HG03575 (cell line): ENCODE measurements around the gene SDK2.

ENCODE experiments used
- ATAC-seq: cut with Tn5 transposase; IDR thresholded peaks from one replicate; pipeline ENCODE4 v1.9.1; 2021; ENCODE audit not compliant: unreplicated experiment, insufficient number of reproducible peaks, low FRiP score; ENCODE audit errors: extremely low read depth

The SDK2 gene

DNA sequence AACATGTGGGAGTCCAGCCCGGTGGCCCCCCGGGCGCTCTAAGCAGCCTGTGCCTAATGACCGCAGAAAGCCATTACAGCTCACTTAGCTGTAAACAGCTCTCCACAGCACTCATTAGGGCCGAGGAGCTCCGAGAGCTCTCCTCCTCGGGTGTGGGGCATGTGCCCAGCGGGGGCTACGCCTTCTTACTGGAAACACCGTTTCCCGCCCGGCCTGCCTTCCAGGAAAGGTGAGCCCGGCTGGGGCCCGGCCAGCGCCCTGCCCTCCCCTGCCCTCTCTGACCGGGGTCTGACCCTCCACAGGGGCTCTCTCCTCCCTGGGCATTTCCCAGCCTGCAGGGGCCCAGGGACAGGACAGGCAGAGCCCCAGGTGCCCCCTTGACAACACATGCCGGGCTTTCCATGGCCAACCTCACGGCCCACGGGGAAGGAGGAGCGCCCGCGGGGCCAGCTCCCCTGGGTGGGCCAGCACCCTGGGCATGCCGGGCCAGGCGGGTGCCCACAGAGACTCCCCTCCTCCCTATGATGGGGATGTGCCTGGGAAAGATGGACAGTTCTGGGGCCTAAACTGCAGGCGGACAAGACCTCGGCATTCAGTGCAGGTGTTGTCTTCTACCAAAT is 72.6 kb downstream of the SDK2 start:
- ATAC-seq: no peak

DNA sequence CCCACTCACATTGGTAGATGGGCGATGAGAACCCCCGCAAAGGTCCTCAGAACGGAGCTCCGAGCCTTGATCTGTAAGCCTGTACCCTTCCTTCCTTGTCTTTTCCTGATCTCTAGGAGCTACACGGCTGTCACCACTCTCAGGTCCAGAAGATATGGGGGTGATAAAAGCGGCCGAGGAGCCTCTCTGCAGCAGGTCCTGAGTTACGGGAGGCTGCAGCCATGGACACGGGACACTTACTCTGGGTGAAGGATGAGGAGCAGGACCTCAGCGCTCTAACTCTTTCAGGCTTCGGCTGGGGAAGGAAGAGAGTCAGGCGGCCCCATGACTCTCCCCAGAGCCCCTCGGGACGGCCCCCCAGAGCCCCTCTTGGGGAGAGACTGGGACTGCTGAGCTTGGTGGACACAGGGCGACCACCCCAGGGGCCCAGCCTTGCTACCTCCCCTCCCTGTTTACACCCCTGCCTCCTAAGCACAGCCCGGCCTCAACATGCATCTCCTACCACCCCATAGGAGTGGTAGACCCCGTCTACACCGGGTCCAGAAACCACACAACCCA is 74.4 kb downstream of the SDK2 start:
- no peak for ATAC-seq

DNA sequence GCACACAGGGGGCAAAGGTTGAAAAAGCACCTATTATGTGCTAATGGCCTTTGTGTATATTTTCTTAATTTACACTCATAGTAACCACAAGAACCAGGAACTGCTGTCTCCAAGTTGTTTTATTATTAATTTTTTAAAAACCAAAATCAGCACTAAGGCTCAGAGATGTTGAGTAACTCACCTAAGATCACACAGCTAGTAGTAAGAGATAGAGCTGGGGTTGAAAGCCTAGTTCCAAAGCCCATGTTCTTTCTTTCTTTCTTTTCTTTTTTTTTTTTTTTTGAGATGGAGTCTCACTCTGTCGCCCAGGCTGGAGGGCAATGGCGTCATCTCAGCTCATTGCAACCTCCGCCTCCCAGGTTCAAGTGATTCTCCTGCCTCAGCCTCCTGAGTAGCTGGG is 75.3 kb downstream of the SDK2 start:
- no peak for ATAC-seq

DNA sequence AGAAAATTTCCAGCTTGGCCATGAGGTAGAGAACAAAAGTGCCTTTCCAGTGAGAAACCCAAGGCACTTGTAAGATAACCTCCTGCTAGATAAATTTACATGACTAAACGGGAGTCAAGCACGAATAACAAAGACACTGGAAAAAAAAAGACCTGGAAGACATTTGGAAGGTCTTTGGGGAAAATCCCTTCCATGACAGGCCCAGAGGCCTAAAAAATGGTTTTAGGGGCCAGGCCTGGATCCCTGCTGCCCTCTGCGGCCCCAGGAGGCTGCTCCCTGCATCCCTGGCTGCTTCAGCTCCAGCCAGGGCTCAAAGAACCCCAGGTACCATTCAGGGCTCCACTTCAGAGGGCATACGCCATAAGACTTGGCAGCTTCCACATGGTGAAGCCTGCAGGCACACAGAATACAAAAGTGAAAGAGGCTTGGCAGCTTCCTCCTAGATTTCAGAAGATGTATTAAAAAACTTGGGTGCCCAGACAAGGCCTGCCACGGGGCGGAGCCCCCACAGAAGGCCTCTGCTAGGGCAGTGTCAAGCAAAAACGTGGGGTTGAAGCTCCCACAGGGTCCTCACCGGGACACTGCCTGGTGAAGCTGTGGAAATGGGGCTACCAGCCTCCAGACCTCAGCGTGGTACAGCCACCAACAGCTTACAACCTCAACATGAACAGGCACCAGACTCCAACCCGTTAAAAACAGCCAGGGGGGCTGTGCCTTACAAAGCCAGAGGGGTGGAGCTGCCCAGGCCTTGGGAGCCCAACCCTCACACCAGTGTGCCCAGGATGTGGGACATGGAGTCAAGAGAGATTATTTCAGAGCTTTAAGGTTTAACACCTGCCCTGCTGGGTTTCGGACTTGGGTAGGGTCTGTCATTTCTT is 77.1 kb downstream of the SDK2 start:
- no peak for ATAC-seq

DNA sequence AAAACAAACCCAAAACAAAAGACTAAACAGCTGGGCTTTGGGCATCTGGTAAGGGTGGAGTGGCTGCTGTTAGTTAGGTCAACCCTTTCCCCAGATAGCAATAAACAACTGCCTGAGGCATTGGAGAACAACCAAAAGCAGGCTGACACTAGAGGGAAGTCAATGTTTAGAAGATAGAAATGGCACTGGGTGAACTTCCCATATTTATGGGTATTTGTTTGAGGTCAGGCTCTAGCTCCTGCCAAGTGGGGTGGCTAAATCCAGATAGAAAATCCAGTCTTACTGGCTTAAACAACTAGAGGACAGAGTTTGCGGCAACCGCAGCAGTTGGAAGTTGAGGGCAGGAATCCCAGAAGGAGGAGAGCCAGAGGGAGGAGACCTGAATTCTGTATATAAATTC is 79.4 kb downstream of the SDK2 start:
- no peak for ATAC-seq

GRCh38 chr17:73562896-73563295 is 81.3 kb downstream of the SDK2 start:
- ATAC-seq: no peak

- no peak for ATAC-seq
Observed at GRCh38 chr17:73561111-73561510, 83.1 kb downstream of the SDK2 start.

DNA sequence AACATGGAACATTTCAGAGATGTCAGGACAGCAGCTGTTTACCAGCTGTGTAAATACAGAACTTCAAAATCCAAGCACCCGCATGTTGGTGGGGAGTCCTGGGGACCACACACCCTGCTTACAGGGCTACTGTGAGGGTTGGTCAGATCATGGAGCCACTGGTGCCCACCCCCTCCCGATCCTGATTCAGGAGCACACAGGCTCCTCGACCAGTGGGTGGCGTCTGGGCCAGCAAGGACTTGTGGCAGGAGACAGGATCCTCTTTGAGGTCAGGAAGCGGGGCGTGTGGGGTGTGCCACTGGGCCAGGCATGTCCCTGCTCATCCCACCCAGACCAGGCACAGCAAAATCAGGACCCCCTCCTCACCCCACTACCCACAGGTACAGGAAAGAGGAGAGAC is 83.6 kb downstream of the SDK2 start:
- no peak for ATAC-seq

- no peak for ATAC-seq
Observed at GRCh38 chr17:73559532-73559931, 84.7 kb downstream of the SDK2 start.

GRCh38 chr17:73555199-73555960 is 88.9 kb downstream of the SDK2 start:
- no peak for ATAC-seq

DNA sequence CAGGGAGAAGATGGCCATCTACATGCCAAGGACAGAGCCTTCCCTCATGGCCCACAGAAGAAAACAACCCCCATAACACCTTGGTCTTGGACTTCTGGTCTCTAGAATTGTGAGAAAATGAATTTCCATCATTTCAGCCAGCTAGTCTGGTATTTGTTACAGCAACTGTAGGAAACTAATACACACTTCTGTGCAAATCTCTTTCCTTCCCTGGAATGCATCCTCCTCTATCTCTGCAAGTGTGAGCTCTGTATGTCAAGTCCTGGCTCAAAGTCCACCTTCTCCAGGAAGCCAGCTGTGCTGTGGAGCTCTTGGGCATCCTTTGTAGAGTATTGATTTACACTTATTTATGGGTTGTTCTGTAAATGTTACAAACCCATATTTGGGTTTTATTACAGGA is 89.7 kb downstream of the SDK2 start:
- ATAC-seq: no peak

DNA sequence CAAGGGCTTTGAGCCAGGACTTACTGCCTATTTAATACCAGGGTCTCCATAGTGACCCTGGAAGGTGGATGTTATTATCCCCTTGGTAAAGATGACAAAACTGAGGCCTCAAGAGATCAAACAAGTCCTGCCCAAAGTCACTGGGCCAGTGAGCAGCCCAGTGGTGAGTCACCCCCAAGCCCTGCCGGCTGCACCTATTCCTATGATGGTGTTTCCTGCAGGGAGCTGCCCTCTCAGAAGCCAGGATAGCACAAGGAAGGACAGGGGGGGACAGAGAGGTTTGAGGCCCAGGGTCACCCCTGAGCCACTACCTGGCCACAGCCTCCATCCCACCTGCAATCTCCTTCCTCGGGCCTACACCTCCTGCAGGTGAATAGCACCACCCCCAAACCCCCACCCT is 90.9 kb downstream of the SDK2 start:
- ATAC-seq: no peak

DNA sequence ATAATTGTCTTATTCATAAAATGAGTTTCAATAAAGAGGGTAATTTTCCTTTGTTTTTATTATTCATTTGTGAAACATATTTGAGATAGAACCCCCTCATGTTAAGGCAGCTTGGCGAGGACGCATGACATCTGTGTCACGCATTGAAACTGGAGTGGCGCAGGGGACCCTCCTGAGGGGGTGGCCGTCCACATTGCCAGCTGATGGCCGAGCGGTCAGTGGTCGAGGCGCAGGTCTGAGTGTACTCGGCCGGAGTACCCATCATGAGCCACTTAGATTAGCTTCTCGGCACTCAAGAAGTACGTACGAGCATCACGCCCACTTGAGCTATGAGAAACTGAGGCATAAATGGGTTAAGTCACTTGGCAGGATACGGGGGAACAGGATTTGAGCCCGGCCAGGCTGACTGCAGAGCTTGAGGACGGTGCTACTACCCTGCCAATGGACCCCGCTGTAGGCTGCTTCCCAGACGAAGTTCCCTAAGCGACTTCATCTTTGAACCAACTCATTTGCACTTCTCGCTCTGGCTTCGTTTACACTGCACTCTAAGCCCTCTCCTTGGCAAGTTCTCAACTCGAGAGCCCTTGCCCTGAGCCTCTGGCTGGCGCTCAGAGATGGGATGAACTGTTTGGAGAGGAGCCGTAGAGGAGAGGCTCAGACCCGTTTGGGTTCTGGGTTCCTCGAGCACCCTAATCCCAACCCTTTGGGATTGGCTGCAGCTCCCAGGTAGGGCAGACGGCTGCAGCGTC is 91.8 kb downstream of the SDK2 start:
- no peak for ATAC-seq

DNA sequence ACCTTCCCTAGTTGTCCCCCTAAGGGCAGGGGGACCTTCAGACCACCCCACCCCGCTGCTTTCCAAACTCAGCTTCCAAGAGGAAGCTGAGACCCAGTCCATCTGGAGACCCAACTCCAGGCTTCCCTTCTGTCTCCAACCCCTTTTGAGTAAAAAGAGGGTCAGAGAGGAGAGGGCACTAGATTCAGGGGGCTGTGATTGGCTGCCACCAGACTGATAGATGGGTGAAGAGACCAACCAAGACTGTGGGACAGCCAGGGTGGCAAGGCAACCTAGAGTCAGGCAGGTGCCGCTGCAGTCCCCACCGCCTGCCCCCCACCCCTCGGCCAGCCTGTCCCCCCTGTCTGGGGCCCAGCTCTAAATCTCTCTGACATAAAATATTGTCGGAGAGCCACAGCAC is 92.5 kb downstream of the SDK2 start:
- no peak for ATAC-seq

GRCh38 chr17:73551144-73551543 is 93.1 kb downstream of the SDK2 start:
- no peak for ATAC-seq

- ATAC-seq: no peak
Observed at GRCh38 chr17:73550556-73550955, 93.7 kb downstream of the SDK2 start.

DNA sequence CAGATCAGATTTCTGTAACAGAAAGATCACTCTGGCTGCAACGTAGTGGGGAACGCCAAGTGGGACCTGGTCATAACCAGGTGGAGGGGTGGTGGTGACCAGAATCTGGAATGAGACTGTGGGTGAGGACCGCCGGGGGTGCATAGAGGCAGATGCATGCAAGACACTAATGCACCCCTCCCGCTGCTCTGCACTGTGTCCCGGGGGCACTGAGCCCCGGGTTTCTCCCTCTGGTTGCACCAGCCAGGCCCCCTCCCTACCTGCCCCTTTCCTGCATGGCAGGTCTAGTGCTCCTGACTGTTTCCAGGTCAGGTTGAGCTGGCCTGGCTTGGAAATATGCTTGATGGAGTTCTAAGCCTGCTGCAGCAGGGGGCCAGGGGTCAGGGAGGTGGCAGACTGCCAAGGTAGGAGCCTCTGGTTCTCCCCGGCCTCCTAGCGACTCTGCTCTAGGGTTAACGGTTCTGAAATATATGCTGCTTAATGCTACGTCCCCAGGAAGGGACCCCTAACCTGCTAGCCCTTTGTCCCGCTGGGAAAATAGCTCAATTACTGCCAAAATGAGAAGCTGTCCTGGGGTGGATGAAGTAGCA is 94.3 kb downstream of the SDK2 start:
- ATAC-seq: no peak

GRCh38 chr17:73548620-73549311 is 95.5 kb downstream of the SDK2 start:
- ATAC-seq: no peak
